NCI-H1092 (cell line): Measurements from ENCODE around the gene REEP6.
"Not testable (repeated sequence)": the region's sequence is repeated elsewhere in the genome, so short reads cannot be mapped to it uniquely, and the experiment has no call there.

Experiments used
- DNase-seq: peaks from one replicate; lab custom pipeline; 2025; lab: John Stamatoyannopoulos, UW

REEP6 gene

DNA sequence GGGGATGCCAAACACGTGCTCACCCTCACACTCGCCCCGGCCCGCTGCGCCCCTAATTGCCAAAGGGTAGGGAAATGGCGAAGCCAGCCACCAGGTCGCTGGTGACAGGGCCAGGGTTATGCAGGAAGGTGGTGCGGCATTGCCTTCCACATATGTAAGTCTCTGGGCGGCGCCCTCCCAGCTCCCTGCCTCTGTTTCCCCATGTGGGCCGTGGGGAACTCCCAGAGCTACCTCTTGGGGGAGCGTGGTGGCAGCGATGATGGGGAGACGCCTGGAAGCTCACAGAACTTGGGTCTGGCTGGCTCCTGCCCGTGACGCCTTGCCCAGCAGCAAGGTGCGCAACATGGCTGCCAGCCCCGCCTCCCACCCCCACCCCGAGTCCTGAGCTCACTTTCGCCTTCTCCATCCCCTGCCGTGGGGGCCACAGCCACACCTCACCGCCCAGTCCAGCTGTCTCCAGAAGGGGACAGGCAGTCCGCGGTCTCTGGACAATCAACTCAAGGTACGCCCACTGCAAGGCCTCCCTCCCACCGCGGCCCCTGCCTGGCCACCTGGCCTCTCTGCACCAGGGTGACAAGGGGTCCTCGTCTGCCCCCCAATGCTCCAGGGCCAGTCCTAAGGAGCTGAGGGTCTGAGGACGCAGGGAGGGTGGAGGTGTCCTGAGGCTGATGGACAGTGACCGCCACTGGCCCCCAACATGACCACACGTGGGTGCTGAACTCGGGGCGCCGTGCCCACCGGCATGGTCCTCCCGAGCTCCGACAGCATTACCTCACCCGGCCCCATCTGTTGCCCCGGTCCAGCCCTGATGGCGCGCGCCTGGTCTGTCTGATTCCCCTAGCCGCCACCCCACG, 18.5 kb upstream of the REEP6 start:
- DNase-seq = no peak

GRCh38 chr19:1473085-1473851, 17.7 kb upstream of the REEP6 start:
- no peak for DNase-seq

DNA sequence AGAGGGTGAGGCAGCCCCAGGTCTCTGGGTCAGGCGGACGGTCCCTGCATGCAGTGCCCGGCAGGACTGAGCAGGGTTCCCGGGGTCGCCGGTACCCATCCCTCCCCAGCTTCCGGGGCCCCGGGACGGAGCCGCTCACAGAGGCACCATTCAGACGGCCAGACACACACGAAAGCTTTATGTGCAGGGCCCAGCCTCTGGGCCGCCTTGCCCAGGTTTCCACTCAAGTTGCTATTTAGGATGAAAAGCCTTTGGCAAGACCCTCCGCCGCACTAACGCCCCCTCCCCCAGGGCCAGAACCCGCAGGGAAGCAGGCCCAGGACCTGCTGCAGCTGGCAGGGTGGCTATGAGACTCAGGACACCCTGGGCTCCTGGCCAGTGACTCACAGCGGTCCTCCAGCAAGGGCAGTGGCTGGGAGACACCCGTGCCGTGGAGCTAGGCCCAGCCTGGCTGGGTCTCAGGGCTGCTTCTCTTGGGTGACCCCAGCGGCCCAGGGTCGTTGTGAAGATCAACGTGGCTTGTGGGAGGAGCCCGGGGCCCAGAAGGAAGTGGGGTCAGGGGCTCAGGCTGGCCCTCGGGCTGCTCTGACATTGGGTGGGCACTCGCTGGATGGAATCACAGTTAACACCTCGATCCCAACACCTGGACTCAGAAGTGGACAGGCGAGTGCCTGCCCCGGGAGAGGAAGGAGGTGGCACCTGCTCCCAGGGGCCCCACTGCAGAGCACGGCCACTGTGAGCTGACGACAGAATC, 16.8 kb upstream of the REEP6 start:
- no peak for DNase-seq

DNA sequence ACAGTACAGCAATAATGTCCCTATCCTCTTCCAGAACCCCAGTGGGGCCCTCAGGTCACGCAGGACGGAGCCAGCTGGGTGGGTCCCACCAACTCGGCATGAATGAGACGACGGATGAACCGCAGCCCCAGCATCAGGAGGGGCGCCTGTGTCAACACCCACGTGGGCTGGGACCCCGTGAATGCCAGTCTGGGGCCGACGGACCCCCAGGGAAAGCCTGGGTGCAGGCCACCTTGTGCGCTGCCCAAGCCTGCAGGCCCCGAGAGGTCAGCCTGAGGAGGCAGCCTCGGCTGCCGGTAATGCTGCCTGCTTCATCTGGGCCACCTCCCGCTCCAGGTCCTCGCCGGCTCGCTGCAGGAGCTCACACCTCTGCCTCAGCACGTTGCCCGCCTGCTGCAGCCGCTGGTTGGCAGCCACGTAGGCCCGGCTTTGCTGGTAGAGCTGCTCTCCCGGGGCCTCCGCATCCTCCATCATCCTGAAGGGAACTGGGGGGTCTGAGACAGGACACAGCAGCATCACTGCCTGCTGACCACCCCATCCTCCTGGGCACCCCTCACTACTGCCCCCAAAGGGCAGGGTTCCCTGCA, 16.1 kb upstream of the REEP6 start:
- DNase-seq = no peak

DNA sequence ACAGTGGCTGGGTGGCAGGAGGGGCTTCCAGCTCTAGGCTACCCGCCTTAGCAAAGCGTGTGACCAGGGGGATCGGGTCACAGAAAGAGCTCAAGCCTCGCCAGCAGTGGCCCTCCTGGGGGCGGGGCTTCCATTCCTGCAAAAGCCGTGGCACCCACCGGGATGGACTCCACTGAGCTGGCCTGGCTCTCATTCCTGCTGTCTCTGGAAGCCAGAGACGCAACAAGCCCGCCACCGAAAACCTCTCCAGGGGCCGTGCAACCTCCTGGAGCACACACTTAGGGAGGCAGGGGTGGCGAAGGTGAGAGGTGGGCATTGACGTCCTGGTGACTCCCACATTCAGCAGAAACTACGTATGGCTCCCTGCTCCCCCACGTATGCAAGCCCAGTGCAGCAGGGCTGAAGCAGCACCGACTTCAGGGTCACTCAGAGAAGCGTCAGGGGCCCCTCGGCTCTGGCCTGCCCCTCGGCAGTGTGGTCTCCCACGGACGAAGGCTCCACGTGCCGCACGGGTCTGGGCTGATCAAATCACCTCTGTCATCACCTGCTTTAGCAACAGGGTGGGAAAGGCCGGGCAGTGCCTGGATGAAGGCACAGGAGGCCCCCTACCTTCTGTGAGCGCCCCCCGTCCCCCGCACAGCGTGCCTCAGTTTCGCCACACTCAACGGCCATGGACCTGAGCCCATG, 15.1 kb upstream of the REEP6 start:
- DNase-seq = no peak

DNA sequence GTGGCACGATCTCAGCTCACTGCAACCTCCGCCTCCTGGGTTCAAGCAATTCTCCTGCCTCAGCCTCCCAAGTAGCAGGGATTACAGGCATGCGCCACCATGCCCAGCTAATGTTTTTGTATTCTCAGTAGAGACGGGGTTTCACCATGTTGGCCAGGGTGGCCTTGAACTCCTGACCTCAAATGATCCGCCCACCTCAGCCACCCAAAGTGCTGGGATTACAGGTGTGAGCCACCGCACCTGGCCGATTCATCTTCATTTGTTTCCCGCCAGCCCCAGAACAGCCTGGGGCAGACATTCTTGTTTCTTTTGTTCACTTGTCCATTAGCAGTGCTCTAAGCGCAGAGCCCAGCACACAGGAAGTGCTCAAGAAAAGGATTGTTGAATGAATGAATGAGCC, 13.9 kb upstream of the REEP6 start:
- DNase-seq = not testable (repeated sequence)

GRCh38 chr19:1478934-1479707, 11.9 kb upstream of the REEP6 start, which contains the start of gene C19orf25:
Gene C19orf25, minus strand, starts transcription at chr19:1479215. Its CDS starts 312 bp downstream, at chr19:1478903.
- DNase-seq = peak; percentile 88

GRCh38 chr19:1481224-1481892, 9.6 kb upstream of the REEP6 start:
- no peak for DNase-seq

DNA sequence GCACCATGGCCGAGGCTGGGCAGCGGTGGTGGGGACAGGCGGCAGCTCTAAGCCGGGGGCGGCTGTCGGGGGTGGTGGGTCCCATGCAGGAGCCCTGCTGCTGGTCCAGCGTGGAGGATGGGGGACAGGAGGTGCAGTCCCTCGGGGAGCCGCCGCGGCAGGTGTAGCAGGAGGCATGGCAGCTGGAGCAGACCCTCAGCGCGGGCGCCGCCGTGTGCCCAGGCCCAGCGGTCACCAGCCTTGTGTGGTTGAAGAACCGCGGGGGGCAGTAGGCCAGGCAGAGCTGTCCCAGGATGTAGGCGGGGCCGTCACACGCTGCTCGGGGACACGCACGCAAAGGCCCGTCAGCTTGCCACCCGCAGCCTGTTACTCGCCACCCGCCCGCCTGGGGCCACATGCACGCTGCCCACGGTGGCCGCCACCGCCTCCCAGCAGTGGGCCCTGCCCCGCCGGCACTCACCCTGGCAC, 9.1 kb upstream of the REEP6 start:
- no peak for DNase-seq

GRCh38 chr19:1482361-1483130, 8.4 kb upstream of the REEP6 start:
- DNase-seq = no peak

- DNase-seq = no peak
These were observed 7.6 kb upstream of the REEP6 start for GRCh38 chr19:1483131-1483978.

DNA sequence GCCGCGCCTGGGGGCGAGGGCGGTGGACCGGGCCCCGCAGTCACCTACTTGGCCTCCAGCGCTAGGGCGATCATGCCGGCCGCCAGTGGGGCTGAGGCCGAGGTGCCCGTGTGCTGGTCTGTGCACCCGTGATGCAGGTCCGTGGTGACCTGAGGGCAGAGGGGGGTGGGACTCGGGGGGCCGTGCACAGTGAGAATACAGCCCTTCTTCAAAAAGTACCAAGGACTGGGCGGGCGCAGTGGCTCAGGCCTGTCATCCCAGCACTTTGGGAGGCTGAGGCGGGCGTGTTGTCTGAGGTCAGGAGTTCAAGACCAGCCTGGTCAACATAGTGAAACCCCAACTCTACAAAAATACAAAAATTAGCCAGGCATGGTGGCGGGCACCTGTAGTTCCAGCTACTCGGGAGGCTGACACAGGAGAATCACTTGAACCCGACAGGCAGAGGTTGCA, 7.0 kb upstream of the REEP6 start:
- DNase-seq = no peak

GRCh38 chr19:1486720-1487575, 4.0 kb upstream of the REEP6 start:
- no peak for DNase-seq

GRCh38 chr19:1487576-1488281, 3.3 kb upstream of the REEP6 start:
- DNase-seq = no peak

DNA sequence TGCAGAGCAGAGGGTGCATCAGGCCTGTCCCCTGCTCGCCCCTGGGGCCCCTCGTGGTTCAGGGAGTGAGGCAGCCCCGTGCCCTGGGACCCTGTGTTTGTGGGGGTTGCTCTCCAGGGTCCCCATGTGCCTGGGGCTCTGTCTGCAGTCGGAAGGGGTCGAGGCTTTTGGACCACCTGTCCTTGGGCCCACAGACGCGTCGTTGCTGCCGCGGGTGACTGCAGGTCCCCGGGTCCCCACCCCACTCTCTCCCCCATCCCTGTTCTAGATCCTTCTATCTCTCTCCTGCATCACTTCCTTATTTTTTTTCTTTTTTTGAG, 2.7 kb upstream of the REEP6 start:
- DNase-seq = no peak

DNA sequence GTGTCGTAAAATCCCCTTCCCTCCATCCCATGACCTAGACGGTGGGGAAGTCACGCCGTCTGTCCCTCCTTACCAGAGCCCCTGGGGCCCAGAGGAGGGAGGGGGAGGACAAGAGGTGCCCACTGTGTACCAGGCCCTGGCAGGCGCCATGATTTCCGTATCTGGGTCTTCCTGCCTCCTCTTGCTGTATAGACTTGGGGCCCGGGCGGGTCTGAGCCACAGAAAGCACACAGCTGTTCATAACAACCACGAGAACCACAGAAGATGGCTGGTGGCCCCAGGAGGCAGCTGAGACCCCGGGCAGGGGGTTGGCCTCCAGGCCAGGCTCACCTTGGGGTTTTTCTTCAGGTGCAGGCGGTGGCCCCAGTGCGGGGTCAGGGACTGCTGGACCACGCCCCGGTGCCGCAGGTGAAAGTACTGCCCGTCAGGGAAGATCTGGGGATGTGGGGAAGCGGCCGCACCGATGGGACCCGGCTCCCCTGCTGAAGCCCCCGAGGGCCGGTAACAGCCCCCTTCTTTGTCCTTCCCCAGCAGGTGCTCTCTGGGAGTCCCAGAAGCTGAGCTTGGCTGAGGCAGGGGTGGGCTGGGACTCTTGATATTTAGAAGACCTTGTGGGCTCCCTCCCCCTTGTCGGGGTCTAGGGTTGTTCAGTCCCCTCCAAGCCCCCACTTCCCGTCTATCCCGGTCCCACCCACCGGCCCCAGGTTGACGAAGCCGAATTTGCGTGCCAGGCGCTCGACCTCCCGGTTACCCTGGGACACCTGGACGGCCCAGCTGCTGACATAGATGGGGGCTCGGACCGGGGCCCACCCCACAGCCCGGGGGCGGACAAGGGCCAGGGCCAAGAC, 1.3 kb upstream of the REEP6 start:
- DNase-seq = no peak
